Naive thymus-derived CD8-positive, alpha-beta T cell (primary cell): ENCODE data around the gene MYOF. TPM values are rescaled to one million over a fixed set of nuclear protein-coding genes. Genes with fewer than 3 reads are reported as not detected.

ENCODE experiments used
- ATAC-seq, 2 donors: fragments of 150-1000 bp; cut with Tn5 transposase in 1 of 2; sonication (Bioruptor Pico), chemical (Tn5 transposase) in 1 of 2; 1 replicate in 1 of 2; 2 replicates in 1 of 2; pipeline ENCODE4 v1.10.0; 2021; ENCODE audit warnings: mild to moderate bottlenecking in 2 of 2, moderate library complexity in 2 of 2
- POLR2A ChIA-PET: fragments of 350-600 bp; sonication (Branson Sonifier 250); formaldehyde crosslinking; loops from one replicate; lab custom pipeline; 2021; ENCODE audit warnings: antibody characterized with exemption; lab: Charles Lee
- DNase-seq, 10 donors: peaks; one replicate each; pipeline versions ENCODE4 v3.0.0 to v3.0.0-alpha.2; 2020 to 2022
- H3K27ac Mint-ChIP-seq, 10 donors: one replicate each; pipeline ENCODE4 v1.8.0; 2020 to 2022; ENCODE audit warnings: mild to moderate bottlenecking in 10 of 10, mixed read lengths in 10 of 10, moderate library complexity in 4 of 10, inconsistent platforms in 1 of 10
- H3K27me3 Mint-ChIP-seq, 5 donors: one replicate each; pipeline ENCODE4 v1.8.0; 2021 to 2022; ENCODE audit warnings: mixed read lengths in 5 of 5
- H3K36me3 Mint-ChIP-seq, 3 donors: one replicate each; pipeline ENCODE4 v1.8.0; 2020 to 2022; ENCODE audit warnings: mixed read lengths in 3 of 3, mild to moderate bottlenecking in 2 of 3, inconsistent platforms in 1 of 3
- H3K4me1 Mint-ChIP-seq, 4 donors: one replicate each; pipeline ENCODE4 v1.8.0; 2021 to 2022; ENCODE audit warnings: mixed read lengths in 4 of 4
- H3K4me3 Mint-ChIP-seq, 10 donors: one replicate each; pipeline ENCODE4 v1.8.0; 2020 to 2022; ENCODE audit warnings: mild to moderate bottlenecking in 10 of 10, mixed read lengths in 10 of 10, moderate library complexity in 6 of 10, inconsistent platforms in 1 of 10
- H3K9me3 Mint-ChIP-seq, 9 donors: one replicate each; pipeline ENCODE4 v1.8.0; 2020 to 2022; ENCODE audit warnings: mixed read lengths in 9 of 9, mild to moderate bottlenecking in 3 of 9, inconsistent platforms in 1 of 9, moderate library complexity in 1 of 9
- polyA plus RNA-seq, 3 donors: library from polyadenylated mRNA; unstranded; fragments of 300-500 nt; fragmentation: Illumina TruSeq; gene quantifications; one replicate each; pipeline ENCODE4 v1.2.3, GENCODE V29; 2021
- total RNA-seq, 8 experiments: library from RNA in 2 of 8; stranded (reverse) in 2 of 8; gene quantifications; one replicate each; pipeline ENCODE4 v1.2.3 and lab custom pipeline; 2021 to 2026

MYOF gene
- total and polyA plus RNA-seq, 5 experiments from 2014 or later, result 0.11 TPM; not detected in 4

GRCh38 chr10:93498166-93498565 is 16.0 kb upstream of the MYOF start:
- no peak for DNase-seq
- Mint-ChIP-seq H3K27ac (peak overlapping the region in 2 of 10 donors; percentile 7 to 13), H3K4me3 (peak overlapping the region in 5 of 10 donors; percentile 13 to 78 (median 53)), H3K27me3 (peaks cover 0 to 11% (median 0%) of the 10 kb centered on the region in 5 donors), H3K9me3 (no peaks in the 10 kb centered on the region), H3K36me3 (no peaks in the 10 kb centered on the region), H3K4me1 (peaks cover 5 to 13% (median 9%) of the 10 kb centered on the region in 4 donors)
- ATAC-seq, result no peak
- POLR2A ChIA-PET, result interaction anchor here (0.5 kb wide), 1 partner anchor 591 kb away, joined by 5 read pairs; no protein-coding TSS in a partner anchor

DNA sequence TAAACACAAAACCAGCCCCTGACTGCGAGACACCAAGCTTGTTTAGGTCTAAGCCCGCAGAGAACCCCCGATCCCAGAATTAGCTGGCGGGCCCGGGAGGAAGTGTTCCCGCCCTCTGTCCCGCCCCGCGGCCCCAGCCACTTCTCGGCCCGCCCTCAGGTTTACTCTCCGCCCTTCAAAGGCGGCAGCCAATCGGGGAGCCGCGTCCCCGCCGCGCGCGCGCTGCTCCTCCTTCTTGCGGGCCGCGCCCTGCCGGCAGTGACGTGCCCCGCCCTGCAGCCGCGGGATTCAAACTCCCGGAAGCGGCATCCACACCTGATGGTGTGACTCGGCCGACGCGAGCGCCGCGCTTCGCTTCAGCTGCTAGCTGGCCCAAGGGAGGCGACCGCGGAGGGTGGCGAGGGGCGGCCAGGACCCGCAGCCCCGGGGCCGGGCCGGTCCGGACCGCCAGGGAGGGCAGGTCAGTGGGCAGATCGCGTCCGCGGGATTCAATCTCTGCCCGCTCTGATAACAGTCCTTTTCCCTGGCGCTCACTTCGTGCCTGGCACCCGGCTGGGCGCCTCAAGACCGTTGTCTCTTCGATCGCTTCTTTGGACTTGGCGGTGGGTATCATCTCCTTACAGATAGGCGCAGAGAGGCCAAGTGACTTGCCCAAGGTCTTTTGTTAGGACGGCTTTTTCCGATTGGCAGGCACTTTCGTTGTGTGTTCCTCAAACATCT is 14.3 kb upstream of the MYOF start, which contains the start of gene CEP55:
Gene CEP55, plus strand, starts transcription at position 291 of the 720 bp plus-strand sequence. CDS start 3,440 bp downstream, outside the sequence.
- no peaks in the 10 kb centered on the region for H3K36me3 Mint-ChIP-seq
- peaks cover 2 to 18% (median 3%) of the 10 kb centered on the region in 5 donors for H3K27me3 Mint-ChIP-seq
- ATAC-seq, result peak; percentile 99
- POLR2A ChIA-PET, result interaction anchor here (0.6 to 0.9 kb wide), 5 partner anchors 9 to 365 kb away, joined by 3 to 4 read pairs (median 3); no protein-coding TSS in a partner anchor
- H3K9me3 Mint-ChIP-seq, result no peaks in the 10 kb centered on the region
- peak; percentile 90 to 95 (median 94) for DNase-seq
- peak within 1 kb of the TSS; percentile 87 to 95 (median 92) for H3K4me3 Mint-ChIP-seq
- peaks cover 5 to 13% (median 9%) of the 10 kb centered on the region in 4 donors for H3K4me1 Mint-ChIP-seq
- peak within 1 kb of the TSS in 9 of 10 donors; percentile 42 to 87 (median 69) for H3K27ac Mint-ChIP-seq

- DNase-seq (peak in 2 of 10 donors; percentile 2 to 60), ATAC-seq (peak; percentile 23 to 31)
- POLR2A ChIA-PET, result interaction anchor here (0.6 to 0.9 kb wide), 5 partner anchors 9 to 364 kb away, joined by 3 to 4 read pairs (median 3); no protein-coding TSS in a partner anchor
- Mint-ChIP-seq H3K27ac (peak overlapping the region in 5 of 10 donors; percentile 9 to 87 (median 52)), H3K4me1 (peaks cover 5 to 13% (median 9%) of the 10 kb centered on the region in 4 donors), H3K4me3 (peak overlapping the region; percentile 87 to 95 (median 92)), H3K27me3 (peaks cover 2 to 18% (median 5%) of the 10 kb centered on the region in 5 donors), H3K36me3 (no peaks in the 10 kb centered on the region), H3K9me3 (no peaks in the 10 kb centered on the region)
These were observed 13.7 kb upstream of the MYOF start for GRCh38 chr10:93495654-93496321.

GRCh38 chr10:93494494-93494893 is 12.4 kb upstream of the MYOF start:
- Mint-ChIP-seq H3K4me3 (no peak overlapping the region), H3K27me3 (peaks cover 2 to 22% (median 10%) of the 10 kb centered on the region in 5 donors), H3K4me1 (peaks cover 5 to 13% (median 9%) of the 10 kb centered on the region in 4 donors), H3K9me3 (no peaks in the 10 kb centered on the region), H3K27ac (no peak overlapping the region), H3K36me3 (no peaks in the 10 kb centered on the region)
- POLR2A ChIA-PET, result no interaction called here
- no peak for ATAC-seq
- DNase-seq, result no peak

- DNase-seq, result no peak
- Mint-ChIP-seq H3K27me3 (peaks cover 7 to 35% (median 22%) of the 10 kb centered on the region in 5 donors), H3K4me3 (no peak overlapping the region), H3K27ac (no peak overlapping the region), H3K36me3 (no peaks in the 10 kb centered on the region), H3K4me1 (peaks cover 5 to 12% (median 9%) of the 10 kb centered on the region in 4 donors), H3K9me3 (no peaks in the 10 kb centered on the region)
- POLR2A ChIA-PET, result no interaction called here
- no peak for ATAC-seq
These were observed 11.0 kb upstream of the MYOF start for GRCh38 chr10:93493162-93493561.

DNA sequence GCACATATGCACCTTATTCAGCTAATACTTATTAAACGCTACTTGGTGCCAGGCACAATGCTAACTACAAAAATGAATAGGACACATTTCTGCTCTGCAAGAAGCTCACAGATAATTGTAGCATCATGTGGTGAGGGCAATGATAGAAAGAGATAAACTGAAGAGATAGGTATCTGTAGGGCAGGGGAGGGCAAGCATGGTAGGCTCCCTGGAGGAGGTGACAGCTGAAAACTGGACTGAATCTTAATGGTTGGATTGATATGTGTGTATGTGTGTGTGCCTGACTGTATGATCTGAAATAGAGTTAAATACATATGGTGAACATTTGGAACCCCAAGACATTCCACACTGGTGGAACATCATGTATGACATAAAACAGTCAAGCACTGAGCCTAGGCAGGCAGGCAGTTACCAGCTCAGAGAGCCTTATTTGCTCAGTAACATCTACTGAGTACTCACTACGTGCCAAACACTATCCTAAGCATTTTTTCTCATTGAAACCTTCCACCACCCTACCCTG is 9.5 kb upstream of the MYOF start:
- Mint-ChIP-seq H3K4me3 (peak overlapping the region in 1 of 10 donors; percentile 8), H3K9me3 (no peaks in the 10 kb centered on the region), H3K36me3 (no peaks in the 10 kb centered on the region), H3K4me1 (peaks cover 0 to 6% (median 4%) of the 10 kb centered on the region in 4 donors), H3K27me3 (peaks cover 10 to 38% (median 24%) of the 10 kb centered on the region in 5 donors), H3K27ac (no peak overlapping the region)
- POLR2A ChIA-PET, result no interaction called here
- ATAC-seq, result no peak
- DNase-seq, result no peak

- H3K4me3 Mint-ChIP-seq, result no peak overlapping the region
- peak overlapping the region in 1 of 10 donors; percentile 7 for H3K27ac Mint-ChIP-seq
- H3K4me1 Mint-ChIP-seq, result no peaks in the 10 kb centered on the region
- H3K9me3 Mint-ChIP-seq, result no peaks in the 10 kb centered on the region
- H3K36me3 Mint-ChIP-seq, result no peaks in the 10 kb centered on the region
- ATAC-seq (no peak), DNase-seq (no peak)
- peaks cover 15 to 42% (median 29%) of the 10 kb centered on the region in 5 donors for H3K27me3 Mint-ChIP-seq
- POLR2A ChIA-PET, result no interaction called here
These were observed 6.9 kb upstream of the MYOF start for GRCh38 chr10:93488956-93489528.

DNA sequence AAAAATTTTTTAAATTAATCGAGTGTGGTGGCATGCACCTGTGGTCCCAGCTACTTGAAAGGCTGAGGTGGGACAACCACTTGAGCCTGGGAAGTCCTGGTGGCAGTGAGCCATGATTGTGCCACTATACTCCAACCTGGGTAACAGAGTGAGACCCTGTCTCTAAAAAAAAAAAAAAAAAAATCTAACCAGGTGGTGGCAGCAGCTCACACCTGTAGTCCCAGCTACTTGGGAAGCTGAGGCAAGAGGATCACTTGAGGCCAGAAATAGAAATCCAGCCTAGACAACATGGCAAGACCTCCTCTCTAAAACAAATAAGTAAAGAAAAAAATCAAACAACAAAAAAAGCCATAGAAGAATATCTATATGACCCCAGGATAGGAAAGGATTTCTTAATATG is 3.6 kb upstream of the MYOF start:
- H3K36me3 Mint-ChIP-seq, result no peaks in the 10 kb centered on the region
- POLR2A ChIA-PET, result no interaction called here
- ATAC-seq, result no peak

GRCh38 chr10:93481637-93482144 is 443 bp downstream of the MYOF start:
- no peaks in the 10 kb centered on the region for H3K9me3 Mint-ChIP-seq
- H3K4me3 Mint-ChIP-seq, result peak overlapping the region; percentile 75 to 96 (median 88)
- ATAC-seq, result no peak
- H3K27ac Mint-ChIP-seq, result peak overlapping the region in 1 of 10 donors; percentile 81
- DNase-seq, result no peak
- POLR2A ChIA-PET, result interaction anchor here (0.9 to 1.6 kb wide), 3 partner anchors 68 to 104 kb away, joined by 3 to 4 read pairs (median 3); no protein-coding TSS in a partner anchor
- H3K4me1 Mint-ChIP-seq, result peaks cover 3 to 11% (median 7%) of the 10 kb centered on the region in 4 donors
- H3K27me3 Mint-ChIP-seq, result peaks cover 23 to 41% (median 27%) of the 10 kb centered on the region in 5 donors
- no peaks in the 10 kb centered on the region for H3K36me3 Mint-ChIP-seq

More for the DNA sequence above, 3.6 kb upstream of the MYOF start:
- DNase-seq, result no peak
- Mint-ChIP-seq H3K27me3 (peaks cover 33 to 59% (median 39%) of the 10 kb centered on the region in 5 donors), H3K27ac (no peak overlapping the region), H3K4me3 (no peak overlapping the region), H3K9me3 (no peaks in the 10 kb centered on the region), H3K4me1 (peaks cover 3 to 11% (median 7%) of the 10 kb centered on the region in 4 donors)

GRCh38 chr10:93478873-93479272 is 3.3 kb downstream of the MYOF start:
- Mint-ChIP-seq H3K9me3 (no peaks in the 10 kb centered on the region), H3K4me1 (peaks cover 3 to 11% (median 7%) of the 10 kb centered on the region in 4 donors), H3K36me3 (no peaks in the 10 kb centered on the region), H3K27ac (no peak overlapping the region), H3K27me3 (peaks cover 17 to 26% (median 20%) of the 10 kb centered on the region in 5 donors), H3K4me3 (no peak overlapping the region)
- POLR2A ChIA-PET, result no interaction called here
- no peak for ATAC-seq
- DNase-seq, result no peak

DNA sequence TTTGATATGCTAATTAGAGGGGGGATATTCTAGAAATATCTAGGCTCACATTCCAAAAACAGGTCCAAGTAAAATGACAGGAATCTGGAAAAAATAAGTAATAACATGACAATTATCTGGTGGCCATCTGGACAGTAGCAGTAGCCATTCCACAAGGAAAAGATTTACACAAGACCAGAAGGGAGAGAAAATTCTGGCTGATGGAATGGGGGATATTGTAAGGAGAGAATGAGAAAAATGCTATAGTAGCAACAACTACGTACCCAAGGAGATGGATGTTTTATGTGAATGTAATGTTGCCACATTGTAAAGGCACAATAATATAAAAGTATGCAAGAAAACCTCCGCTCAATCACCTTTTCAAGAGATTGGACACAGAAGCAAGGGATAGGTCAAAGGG is 5.4 kb downstream of the MYOF start:
- DNase-seq (no peak), ATAC-seq (no peak)
- Mint-ChIP-seq H3K4me1 (peaks cover 0 to 2% (median under 1%) of the 10 kb centered on the region in 4 donors), H3K36me3 (no peaks in the 10 kb centered on the region), H3K9me3 (no peaks in the 10 kb centered on the region), H3K27me3 (peaks cover 8 to 13% (median 12%) of the 10 kb centered on the region in 5 donors), H3K4me3 (no peak overlapping the region), H3K27ac (no peak overlapping the region)
- POLR2A ChIA-PET, result no interaction called here

GRCh38 chr10:93475871-93476270 is 6.3 kb downstream of the MYOF start:
- H3K36me3 Mint-ChIP-seq, result no peaks in the 10 kb centered on the region
- H3K4me3 Mint-ChIP-seq, result no peak overlapping the region
- H3K27me3 Mint-ChIP-seq, result peaks cover under 1 to 6% (median 3%) of the 10 kb centered on the region in 5 donors
- H3K9me3 Mint-ChIP-seq, result no peaks in the 10 kb centered on the region
- POLR2A ChIA-PET, result interaction anchor here (0.7 kb wide), 1 partner anchor 97 kb away, joined by 4 read pairs; no protein-coding TSS in a partner anchor
- no peak for ATAC-seq
- no peak for DNase-seq
- H3K27ac Mint-ChIP-seq, result no peak overlapping the region
- peaks cover 0 to 2% (median 0%) of the 10 kb centered on the region in 4 donors for H3K4me1 Mint-ChIP-seq
